GM21360 (cell line): ENCODE measurements around the gene ZNF93.
"Not testable (repeated sequence)": the region's sequence is repeated elsewhere in the genome, so short reads cannot be mapped to it uniquely, and the experiment has no call there.

Experiments used
- ATAC-seq: cut with Tn5 transposase; IDR thresholded peaks from one replicate; pipeline ENCODE4 v1.9.1; 2021; ENCODE audit warnings: mild to moderate bottlenecking, moderate library complexity; ENCODE audit not compliant: unreplicated experiment

ZNF93 gene

GRCh38 chr19:19900729-19901444, at the start of gene ZNF93:
TSS of gene ZNF93 (plus strand) at chr19:19900946. CDS start at chr19:19901089, 143 bp downstream.
- peak; percentile 81 for ATAC-seq

GRCh38 chr19:19851740-19852139, 49.0 kb upstream of the ZNF93 start:
- not testable (repeated sequence) for ATAC-seq

GRCh38 chr19:19858751-19859150, 42.0 kb upstream of the ZNF93 start:
- ATAC-seq, result no peak

- ATAC-seq, result no peak
These were observed 39.9 kb upstream of the ZNF93 start for GRCh38 chr19:19860756-19861390.

- peak; percentile 95 for ATAC-seq
These were observed 34.8 kb upstream of the ZNF93 start, which contains the start of gene ZNF253 for GRCh38 chr19:19865750-19866610. TSS of gene ZNF253 (plus strand) at chr19:19865882. CDS start at chr19:19865997, 115 bp downstream.

GRCh38 chr19:19866611-19867248, 34.0 kb upstream of the ZNF93 start:
- ATAC-seq, result no peak

GRCh38 chr19:19870086-19870485, 30.7 kb upstream of the ZNF93 start:
- not testable (repeated sequence) for ATAC-seq

GRCh38 chr19:19871932-19872331, 28.8 kb upstream of the ZNF93 start:
- no peak for ATAC-seq

- ATAC-seq, result no peak
These were observed 27.4 kb upstream of the ZNF93 start for GRCh38 chr19:19873381-19873780.

- ATAC-seq, result no peak
These were observed 23.0 kb upstream of the ZNF93 start for GRCh38 chr19:19877724-19878123.

- ATAC-seq, result no peak
These were observed 16.2 kb upstream of the ZNF93 start for GRCh38 chr19:19884583-19884982.

- ATAC-seq, result not testable (repeated sequence)
These were observed 8.4 kb upstream of the ZNF93 start for GRCh38 chr19:19892055-19892941.

- no peak for ATAC-seq
These were observed 512 bp upstream of the ZNF93 start for GRCh38 chr19:19900139-19900728.

- not testable (repeated sequence) for ATAC-seq
These were observed 6.8 kb downstream of the ZNF93 start for GRCh38 chr19:19907551-19907950.

GRCh38 chr19:19909654-19910053, 8.9 kb downstream of the ZNF93 start:
- ATAC-seq, result no peak

GRCh38 chr19:19911150-19911549, 10.4 kb downstream of the ZNF93 start:
- no peak for ATAC-seq

- ATAC-seq, result no peak
These were observed 13.8 kb downstream of the ZNF93 start for GRCh38 chr19:19914596-19914995.

GRCh38 chr19:19930417-19930816, 29.7 kb downstream of the ZNF93 start:
- ATAC-seq, result not testable (repeated sequence)
